HepG2 (cell line): ENCODE results near the gene RFFL. TPM values are rescaled to one million over a fixed set of nuclear protein-coding genes. Genes with fewer than 3 reads are reported as not detected.

ENCODE experiments used
- CREBL2 ChIP-seq: sonication (generic); formaldehyde crosslinking; IDR thresholded peaks from 2 replicates; pipeline ENCODE4 v1.8.1; 2023; ENCODE audit warnings: missing genetic modification reagents, mild to moderate bottlenecking, borderline replicate concordance
- DPF2 ChIP-seq: sonication (generic); formaldehyde crosslinking; IDR thresholded peaks from 2 replicates; pipeline ENCODE4 v1.4.0; 2020; ENCODE audit warnings: mild to moderate bottlenecking, low read depth, missing genetic modification reagents, borderline replicate concordance
- HCFC1 ChIP-seq: fragments of 150-350 bp; IDR thresholded peaks from 2 replicates; pipeline ENCODE4 v1.6.1; 2014; ENCODE audit warnings: low read depth, low read length
- KLF12 ChIP-seq: sonication (generic); formaldehyde crosslinking; IDR thresholded peaks from 2 replicates; pipeline ENCODE4 v1.4.0; 2020; ENCODE audit warnings: missing genetic modification reagents, borderline replicate concordance
- KMT2B ChIP-seq: IDR thresholded peaks from 2 replicates; pipeline ENCODE4 v1.6.1; 2016; ENCODE audit warnings: missing genetic modification reagents, missing compliant biosample characterization
- MIER2 ChIP-seq: IDR thresholded peaks from 2 replicates; pipeline ENCODE4 v1.6.1; 2016; ENCODE audit warnings: missing biosample characterization, missing genetic modification reagents
- MTA1 ChIP-seq: sonication (generic); formaldehyde crosslinking; IDR thresholded peaks from 2 replicates; pipeline ENCODE4 v1.4.0; 2020; ENCODE audit warnings: missing genetic modification reagents, mild to moderate bottlenecking, borderline replicate concordance
- NFYB ChIP-seq: sonication (generic); formaldehyde crosslinking; IDR thresholded peaks from 2 replicates; pipeline ENCODE4 v1.4.0; 2020; ENCODE audit warnings: missing genetic modification reagents
- SAP130 ChIP-seq: IDR thresholded peaks from 2 replicates; pipeline ENCODE4 v1.6.1; 2016; ENCODE audit warnings: low read depth
- SETDB1 ChIP-seq: sonication (generic); formaldehyde crosslinking; IDR thresholded peaks from 2 replicates; pipeline ENCODE4 v1.5.1; 2020; ENCODE audit warnings: missing genetic modification reagents, mild to moderate bottlenecking, borderline replicate concordance
- SRSF4 ChIP-seq: fragments of 200-400 bp; formaldehyde crosslinking; IDR thresholded peaks from one replicate; pipeline ENCODE4 v1.6.1; 2018; ENCODE audit warnings: mild to moderate bottlenecking, low read depth, low read length, moderate library complexity; ENCODE audit not compliant: poor library complexity, severe bottlenecking
- ZBTB14 ChIP-seq: sonication (generic); formaldehyde crosslinking; IDR thresholded peaks from 2 replicates; pipeline ENCODE4 v1.4.0; 2020; ENCODE audit warnings: missing genetic modification reagents
- ZNF224 ChIP-seq: sonication (generic); formaldehyde crosslinking; IDR thresholded peaks from 2 replicates; pipeline ENCODE4 v1.5.0; 2020; ENCODE audit warnings: mild to moderate bottlenecking, missing genetic modification reagents
- ZNF234 ChIP-seq: sonication (generic); formaldehyde crosslinking; conservative IDR thresholded peaks from 2 replicates; pipeline ENCODE4 v1.5.1; 2020; ENCODE audit warnings: mild to moderate bottlenecking, missing genetic modification reagents
- ZNF451 ChIP-seq: sonication (generic); formaldehyde crosslinking; IDR thresholded peaks from 2 replicates; pipeline ENCODE4 v1.5.0; 2020; ENCODE audit warnings: mild to moderate bottlenecking, missing genetic modification reagents
- ZSCAN21 ChIP-seq: sonication (generic); formaldehyde crosslinking; IDR thresholded peaks from 2 replicates; pipeline ENCODE4 v1.8.0; 2022; ENCODE audit warnings: mild to moderate bottlenecking, missing genetic modification reagents, moderate library complexity, borderline replicate concordance
- polyA plus RNA-seq, 8 experiments: library from polyadenylated mRNA; depleted of rRNA in 3 of 8; stranded (reverse) in 7 of 8; unstranded in 1 of 8; fragments of >200 nt; fragmentation: Illumina TruSeq in 4 of 8; extraction: Trizol in 4 of 8; gene quantifications; 2 replicates each; pipeline versions ENCODE4 v1.2.1 to v1.2.3, GENCODE V29; 2011 to 2016; ENCODE audit warnings: low read depth in 4 of 8, missing spikeins in 1 of 8, mixed read lengths in 1 of 8; ENCODE audit not compliant: insufficient read depth in 1 of 8
- total RNA-seq, 5 experiments: library from RNA; depleted of rRNA; stranded (reverse); fragments of >200 nt; fragmentation: Illumina TruSeq; extraction: Trizol; gene quantifications; 2 replicates each; pipeline ENCODE4 v1.2.3, GENCODE V29; 2016; ENCODE audit warnings: low read depth in 1 of 5
- TF ChIP-seq, protein P1 (sequence below): IDR thresholded peaks from 2 replicates; pipeline ENCODE4 v1.6.1; 2016; ENCODE audit warnings: mild to moderate bottlenecking
- TF ChIP-seq, protein P2 (sequence below): sonication (generic); formaldehyde crosslinking; conservative IDR thresholded peaks from 2 replicates; pipeline ENCODE4 v1.4.0; 2020; ENCODE audit warnings: missing genetic modification reagents
- TF ChIP-seq, protein P3 (sequence below): sonication (generic); formaldehyde crosslinking; IDR thresholded peaks from 2 replicates; pipeline ENCODE4 v1.5.0; 2020; ENCODE audit warnings: mild to moderate bottlenecking, missing genetic modification reagents

Gene RFFL
- total and polyA plus RNA-seq, 2 of the 13 experiments (the other 11 are each of a cell fraction or from before 2014, with no cell fraction given), result 24.3 to 48.6 TPM

GRCh38 chr17:35088881-35089585, 25.5 kb upstream of the RFFL start (continued):
- TF ChIP-seq, protein P1, sequence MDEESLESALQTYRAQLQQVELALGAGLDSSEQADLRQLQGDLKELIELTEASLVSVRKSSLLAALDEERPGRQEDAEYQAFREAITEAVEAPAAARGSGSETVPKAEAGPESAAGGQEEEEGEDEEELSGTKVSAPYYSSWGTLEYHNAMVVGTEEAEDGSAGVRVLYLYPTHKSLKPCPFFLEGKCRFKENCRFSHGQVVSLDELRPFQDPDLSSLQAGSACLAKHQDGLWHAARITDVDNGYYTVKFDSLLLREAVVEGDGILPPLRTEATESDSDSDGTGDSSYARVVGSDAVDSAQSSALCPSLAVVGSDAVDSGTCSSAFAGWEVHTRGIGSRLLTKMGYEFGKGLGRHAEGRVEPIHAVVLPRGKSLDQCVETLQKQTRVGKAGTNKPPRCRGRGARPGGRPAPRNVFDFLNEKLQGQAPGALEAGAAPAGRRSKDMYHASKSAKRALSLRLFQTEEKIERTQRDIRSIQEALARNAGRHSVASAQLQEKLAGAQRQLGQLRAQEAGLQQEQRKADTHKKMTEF, result no peak; the same call in 1 of the 2 replicates
- peak; percentile 65; the same call in 1 of the 2 replicates for TF ChIP-seq KLF12
- TF ChIP-seq CREBL2 (CRISPR knock-in tag), result no peak
- TF ChIP-seq HCFC1, result no peak
- TF ChIP-seq SETDB1, result no peak
- TF ChIP-seq MIER2 (CRISPR knock-in tag), result no peak
- TF ChIP-seq ZNF224 (CRISPR knock-in tag), result no peak
- TF ChIP-seq NFYB (CRISPR knock-in tag), result no peak
- TF ChIP-seq ZNF234 (CRISPR knock-in tag), result 0 out of 2 replicates have a peak, but pooled peaks have one; percentile 45
- no peak for TF ChIP-seq SRSF4
- no peak for TF ChIP-seq KMT2B (CRISPR knock-in tag)
- TF ChIP-seq DPF2 (CRISPR knock-in tag), result no peak
- TF ChIP-seq MTA1 (CRISPR knock-in tag), result peak; percentile 26; the same call in 1 of the 2 replicates
- peak; percentile 92 for TF ChIP-seq ZBTB14 (CRISPR knock-in tag)
- peak; percentile 68; the same call in 1 of the 2 replicates for TF ChIP-seq ZSCAN21
- TF ChIP-seq ZNF451 (CRISPR knock-in tag), result no peak
- TF ChIP-seq SAP130 (CRISPR knock-in tag), result peak; percentile 32
- TF ChIP-seq, protein P2, sequence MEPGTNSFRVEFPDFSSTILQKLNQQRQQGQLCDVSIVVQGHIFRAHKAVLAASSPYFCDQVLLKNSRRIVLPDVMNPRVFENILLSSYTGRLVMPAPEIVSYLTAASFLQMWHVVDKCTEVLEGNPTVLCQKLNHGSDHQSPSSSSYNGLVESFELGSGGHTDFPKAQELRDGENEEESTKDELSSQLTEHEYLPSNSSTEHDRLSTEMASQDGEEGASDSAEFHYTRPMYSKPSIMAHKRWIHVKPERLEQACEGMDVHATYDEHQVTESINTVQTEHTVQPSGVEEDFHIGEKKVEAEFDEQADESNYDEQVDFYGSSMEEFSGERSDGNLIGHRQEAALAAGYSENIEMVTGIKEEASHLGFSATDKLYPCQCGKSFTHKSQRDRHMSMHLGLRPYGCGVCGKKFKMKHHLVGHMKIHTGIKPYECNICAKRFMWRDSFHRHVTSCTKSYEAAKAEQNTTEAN, result 0 out of 2 replicates have a peak, but pooled peaks have one; percentile 34
- TF ChIP-seq, protein P3, sequence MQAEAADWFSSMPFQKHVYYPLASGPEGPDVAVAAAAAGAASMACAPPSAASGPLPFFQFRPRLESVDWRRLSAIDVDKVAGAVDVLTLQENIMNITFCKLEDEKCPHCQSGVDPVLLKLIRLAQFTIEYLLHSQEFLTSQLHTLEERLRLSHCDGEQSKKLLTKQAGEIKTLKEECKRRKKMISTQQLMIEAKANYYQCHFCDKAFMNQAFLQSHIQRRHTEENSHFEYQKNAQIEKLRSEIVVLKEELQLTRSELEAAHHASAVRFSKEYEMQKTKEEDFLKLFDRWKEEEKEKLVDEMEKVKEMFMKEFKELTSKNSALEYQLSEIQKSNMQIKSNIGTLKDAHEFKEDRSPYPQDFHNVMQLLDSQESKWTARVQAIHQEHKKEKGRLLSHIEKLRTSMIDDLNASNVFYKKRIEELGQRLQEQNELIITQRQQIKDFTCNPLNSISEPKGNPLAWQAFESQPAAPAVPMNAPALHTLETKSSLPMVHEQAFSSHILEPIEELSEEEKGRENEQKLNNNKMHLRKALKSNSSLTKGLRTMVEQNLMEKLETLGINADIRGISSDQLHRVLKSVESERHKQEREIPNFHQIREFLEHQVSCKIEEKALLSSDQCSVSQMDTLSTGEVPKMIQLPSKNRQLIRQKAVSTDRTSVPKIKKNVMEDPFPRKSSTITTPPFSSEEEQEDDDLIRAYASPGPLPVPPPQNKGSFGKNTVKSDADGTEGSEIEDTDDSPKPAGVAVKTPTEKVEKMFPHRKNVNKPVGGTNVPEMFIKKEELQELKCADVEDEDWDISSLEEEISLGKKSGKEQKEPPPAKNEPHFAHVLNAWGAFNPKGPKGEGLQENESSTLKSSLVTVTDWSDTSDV (CRISPR knock-in tag), result 0 out of 2 replicates have a peak, but pooled peaks have one; percentile 21
